Endothelial cell of hepatic sinusoid (primary cell): ENCODE measurements around the gene PNPLA8.
"Not testable (repeated sequence)": the region's sequence is repeated elsewhere in the genome, so short reads cannot be mapped to it uniquely, and the experiment has no call there.

Experiments used
- in situ Hi-C: cut with HindIII; loops from 2 replicates; pipeline ENCODE4 v1.10.0; 2017; ENCODE audit warnings: low sequenced_read_pairs

The PNPLA8 gene, protein sequence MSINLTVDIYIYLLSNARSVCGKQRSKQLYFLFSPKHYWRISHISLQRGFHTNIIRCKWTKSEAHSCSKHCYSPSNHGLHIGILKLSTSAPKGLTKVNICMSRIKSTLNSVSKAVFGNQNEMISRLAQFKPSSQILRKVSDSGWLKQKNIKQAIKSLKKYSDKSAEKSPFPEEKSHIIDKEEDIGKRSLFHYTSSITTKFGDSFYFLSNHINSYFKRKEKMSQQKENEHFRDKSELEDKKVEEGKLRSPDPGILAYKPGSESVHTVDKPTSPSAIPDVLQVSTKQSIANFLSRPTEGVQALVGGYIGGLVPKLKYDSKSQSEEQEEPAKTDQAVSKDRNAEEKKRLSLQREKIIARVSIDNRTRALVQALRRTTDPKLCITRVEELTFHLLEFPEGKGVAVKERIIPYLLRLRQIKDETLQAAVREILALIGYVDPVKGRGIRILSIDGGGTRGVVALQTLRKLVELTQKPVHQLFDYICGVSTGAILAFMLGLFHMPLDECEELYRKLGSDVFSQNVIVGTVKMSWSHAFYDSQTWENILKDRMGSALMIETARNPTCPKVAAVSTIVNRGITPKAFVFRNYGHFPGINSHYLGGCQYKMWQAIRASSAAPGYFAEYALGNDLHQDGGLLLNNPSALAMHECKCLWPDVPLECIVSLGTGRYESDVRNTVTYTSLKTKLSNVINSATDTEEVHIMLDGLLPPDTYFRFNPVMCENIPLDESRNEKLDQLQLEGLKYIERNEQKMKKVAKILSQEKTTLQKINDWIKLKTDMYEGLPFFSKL

DNA sequence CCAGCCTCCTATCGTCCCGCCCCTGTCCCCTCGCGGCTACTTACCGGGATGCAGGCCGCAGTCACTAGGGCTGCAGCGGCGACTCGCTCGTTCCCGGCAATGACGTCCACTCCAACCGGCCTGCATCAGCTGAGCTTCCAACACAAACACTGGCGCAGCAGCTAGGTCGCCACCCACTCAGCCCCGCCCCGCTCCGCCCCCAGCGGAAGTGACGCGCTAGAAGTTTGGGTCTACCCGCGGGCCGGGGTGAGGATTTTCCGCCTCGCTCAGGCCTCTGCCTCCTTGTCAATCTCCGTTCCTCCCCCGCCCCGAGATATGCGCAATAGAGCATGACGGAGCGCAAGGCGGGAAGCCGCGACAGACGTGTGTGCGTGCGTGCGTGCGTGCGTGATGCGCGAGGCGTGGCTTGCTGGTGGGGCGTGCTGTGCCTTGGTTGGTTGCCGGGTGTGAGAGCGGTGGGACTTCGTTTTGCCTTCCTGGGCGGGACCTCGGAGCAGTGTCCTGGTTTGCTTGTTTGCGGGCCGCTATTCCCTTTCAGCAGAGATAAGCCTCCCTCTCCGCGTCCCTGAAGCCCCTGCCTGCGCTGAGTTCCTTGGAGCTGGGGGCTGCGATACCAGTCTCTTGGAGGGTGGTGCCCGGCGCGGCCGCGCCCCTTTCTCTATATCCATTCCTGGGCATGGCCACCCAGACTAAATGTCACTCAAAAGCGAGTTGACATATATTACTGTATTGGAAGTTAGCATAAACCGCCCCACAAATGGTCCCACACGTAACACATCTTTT, at the start of gene PNPLA8:
PNPLA8 (minus strand) TSS at position 151 of the 783 bp plus-strand sequence. CDS start 10,644 bp downstream, outside the sequence.
- in situ Hi-C loops: no loop called here

DNA sequence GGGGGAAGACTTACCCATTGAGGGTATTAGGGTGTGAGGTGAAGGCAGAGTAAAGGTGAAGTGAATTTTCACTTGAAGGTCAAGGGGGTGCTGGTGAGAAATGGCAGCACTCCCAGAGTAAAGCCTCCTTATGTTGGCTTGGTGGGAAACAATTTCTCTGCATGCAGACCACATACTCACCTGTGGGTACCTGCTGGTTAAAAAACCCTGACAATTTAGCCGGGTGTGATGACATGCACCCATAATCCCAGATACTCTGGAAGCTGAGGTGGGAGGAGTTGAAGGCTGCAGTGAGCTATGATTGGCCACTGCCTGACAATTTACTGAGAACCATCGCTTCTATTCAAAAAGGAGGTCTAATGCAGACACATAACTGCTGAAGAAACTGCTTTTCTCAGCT, 49.2 kb upstream of the PNPLA8 start:
- in situ Hi-C loops: no loop called here

DNA sequence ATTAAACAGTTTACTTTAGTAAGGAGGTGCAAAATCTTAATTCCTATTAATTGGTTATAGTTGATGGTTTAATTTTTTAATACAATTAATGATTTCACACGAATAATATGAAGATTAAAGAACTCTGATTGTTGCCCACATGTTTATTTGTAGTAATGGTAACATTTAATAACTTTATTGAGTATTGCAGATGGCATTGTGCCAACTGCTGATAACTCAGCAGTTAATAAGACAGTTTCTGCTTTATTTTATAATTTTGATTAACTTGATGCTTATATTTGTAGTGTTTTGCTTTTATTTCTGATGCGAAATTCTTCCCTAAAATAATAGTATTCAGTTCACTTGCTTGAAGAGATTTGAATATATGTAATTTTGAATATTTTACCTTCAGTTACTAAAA, 46.5 kb upstream of the PNPLA8 start:
- in situ Hi-C loops: no loop called here

DNA sequence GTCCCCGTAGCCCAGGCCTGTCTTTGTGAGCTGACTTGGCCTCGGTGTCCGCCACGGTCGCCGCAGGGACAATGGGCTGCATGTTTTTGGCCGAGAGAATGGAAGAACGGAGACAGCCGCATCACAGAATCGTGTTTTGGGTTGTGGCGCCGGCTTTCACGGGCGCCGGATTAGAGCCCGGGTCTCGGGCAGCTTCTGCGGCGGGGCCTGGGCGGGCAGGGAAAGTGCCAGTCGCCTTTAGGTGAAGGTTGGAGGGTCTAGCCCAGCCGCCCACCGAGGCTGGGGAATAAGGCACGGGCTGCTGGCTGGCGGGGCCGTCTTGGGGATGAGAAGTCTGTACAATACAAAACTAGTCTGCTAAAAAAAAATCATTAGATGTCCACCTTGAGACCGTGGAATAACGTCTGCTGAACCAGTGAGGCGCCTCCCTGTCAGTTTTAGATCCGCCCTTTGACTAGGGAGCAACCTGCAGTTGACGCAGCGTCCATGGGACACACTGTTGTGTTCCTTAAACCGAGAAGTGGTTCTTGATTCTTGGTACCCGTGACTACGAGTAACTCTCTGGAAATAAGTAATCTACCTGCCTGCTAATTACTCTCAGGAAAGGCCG, 44.3 kb upstream of the PNPLA8 start:
- in situ Hi-C loops: no loop called here

DNA sequence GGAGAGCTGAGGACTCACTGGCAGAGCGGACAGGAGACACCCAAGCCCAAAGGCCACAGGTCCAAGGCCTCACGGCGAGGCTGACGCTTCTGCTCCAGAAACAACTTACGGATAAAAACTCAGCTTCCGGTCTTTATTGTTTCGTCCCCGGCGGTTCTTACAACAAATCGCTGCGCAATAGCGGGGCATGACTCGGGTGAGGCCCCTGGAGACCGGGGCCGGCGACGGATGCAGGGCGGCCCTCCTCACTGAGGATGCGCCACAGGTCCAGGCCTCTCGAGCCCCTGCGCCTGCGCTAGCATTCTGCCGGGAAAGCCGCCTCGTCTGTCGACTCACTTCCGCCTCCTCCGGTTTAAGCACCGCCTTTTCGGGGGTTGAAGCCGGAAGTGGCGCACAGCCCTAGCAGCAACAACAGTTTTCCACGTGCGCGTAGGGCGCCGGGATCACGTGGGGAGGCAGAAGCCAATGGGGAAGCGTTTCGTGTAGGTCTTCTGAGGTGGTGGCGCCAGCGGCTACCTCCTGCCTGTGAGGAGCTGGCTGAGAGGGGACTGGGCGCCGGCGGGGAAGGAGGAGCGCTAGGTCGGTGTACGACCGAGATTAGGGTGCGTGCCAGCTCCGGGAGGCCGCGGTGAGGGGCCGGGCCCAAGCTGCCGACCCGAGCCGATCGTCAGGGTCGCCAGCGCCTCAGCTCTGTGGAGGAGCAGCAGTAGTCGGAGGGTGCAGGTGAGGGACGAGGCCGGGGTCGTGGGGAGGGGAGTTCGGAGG, 43.6 kb upstream of the PNPLA8 start, which contains the start of the genes DNAJB9 and THAP5:
DNAJB9 (plus strand) TSS at position 494 of the 765 bp plus-strand sequence. CDS start 1,853 bp downstream, outside the sequence.
THAP5 (minus strand) TSS at position 326 of the 765 bp plus-strand sequence; CDS start at position 189, 137 bp downstream.
- in situ Hi-C loops: no loop called here

DNA sequence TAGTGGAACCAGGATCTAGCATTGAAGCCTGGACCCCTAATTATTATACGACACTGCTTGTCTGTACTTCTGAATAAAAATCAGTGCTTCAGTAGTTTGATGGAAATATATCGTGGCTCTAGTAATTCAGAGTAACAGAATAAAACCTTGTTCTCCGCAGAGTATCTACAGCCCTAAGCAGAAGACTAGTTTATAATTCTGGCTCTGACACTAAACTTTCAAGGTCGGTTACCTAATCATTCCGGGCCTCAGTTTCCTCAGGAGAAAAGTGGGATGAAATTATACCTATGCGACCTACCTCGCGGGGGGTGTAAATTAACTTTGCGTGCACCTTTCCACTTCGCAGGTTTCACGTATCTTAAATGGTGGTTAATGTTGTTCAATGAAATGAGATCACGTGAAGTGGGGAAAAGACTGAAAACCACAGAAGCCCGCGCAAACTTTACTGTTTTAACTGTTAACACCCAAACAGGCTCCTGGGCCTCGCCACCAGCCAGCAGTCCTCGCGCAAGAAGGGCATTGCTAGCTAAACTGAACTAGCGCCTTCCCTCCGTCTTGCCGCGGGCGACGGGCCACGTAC, 43.0 kb upstream of the PNPLA8 start:
- in situ Hi-C loops: no loop called here

DNA sequence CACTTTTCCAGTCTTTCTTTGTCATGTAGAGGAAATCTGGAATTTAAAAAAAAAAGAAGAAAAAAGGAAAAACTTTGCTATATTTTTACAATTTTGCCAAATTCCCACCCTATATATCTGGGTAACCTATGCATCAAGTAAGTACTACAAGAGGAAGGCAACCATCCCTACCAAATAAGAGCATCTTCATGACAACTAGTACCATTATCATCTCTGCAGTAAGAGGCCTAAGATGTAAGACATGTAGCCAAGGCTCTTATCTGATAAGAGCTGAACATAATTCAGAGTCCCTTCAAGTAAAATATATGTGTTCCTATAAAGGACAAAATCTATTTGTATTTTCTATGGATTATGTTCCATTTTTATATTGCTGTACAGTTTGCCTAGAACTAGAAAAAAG, 40.1 kb upstream of the PNPLA8 start:
- in situ Hi-C loops: no loop called here

DNA sequence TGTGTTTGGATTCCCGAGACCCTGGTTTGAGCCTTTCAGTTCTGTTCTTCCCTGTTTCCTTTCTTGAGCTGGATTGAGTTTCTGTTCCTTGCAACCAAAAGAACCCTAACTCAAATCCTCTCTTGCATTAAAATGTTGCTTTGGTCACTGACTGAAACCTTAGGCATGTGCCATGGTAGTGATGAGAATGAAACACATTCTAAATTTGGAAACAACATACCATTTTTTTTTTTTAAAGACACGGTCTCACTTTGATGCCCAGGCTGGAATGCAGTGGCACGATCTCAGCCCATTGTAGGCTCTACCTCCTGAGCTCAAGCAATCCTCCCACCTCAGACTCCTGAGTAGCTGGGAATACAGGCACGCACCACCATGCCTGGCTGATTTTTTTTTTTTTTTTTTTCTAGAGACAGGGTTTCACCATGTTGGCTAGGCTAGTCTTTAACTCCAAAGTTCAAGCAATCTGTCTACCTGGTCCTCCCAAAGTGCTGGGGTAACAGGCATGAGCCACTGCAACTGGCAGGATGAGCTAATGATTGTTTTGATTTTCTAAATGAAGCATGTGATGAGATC, 35.2 kb upstream of the PNPLA8 start:
- in situ Hi-C loops: no loop called here

DNA sequence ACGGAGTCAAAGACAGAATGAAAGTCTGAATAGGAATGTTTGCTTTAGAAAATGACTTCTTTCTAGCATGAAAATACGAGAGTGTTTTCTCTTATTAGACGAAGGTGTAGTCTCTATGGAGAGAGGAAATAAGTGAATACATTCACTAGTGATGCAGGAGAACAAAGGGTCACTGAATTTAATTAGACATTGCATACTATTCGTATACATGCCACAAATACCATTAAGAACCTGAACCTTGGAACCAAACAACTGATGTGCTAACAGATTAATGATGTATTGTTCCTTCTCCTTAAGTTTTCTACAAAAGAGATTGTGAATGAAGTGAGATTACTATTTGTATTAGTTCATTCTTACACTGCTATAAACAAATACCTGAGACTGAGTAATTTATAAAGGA, 33.3 kb upstream of the PNPLA8 start:
- in situ Hi-C loops: no loop called here

DNA sequence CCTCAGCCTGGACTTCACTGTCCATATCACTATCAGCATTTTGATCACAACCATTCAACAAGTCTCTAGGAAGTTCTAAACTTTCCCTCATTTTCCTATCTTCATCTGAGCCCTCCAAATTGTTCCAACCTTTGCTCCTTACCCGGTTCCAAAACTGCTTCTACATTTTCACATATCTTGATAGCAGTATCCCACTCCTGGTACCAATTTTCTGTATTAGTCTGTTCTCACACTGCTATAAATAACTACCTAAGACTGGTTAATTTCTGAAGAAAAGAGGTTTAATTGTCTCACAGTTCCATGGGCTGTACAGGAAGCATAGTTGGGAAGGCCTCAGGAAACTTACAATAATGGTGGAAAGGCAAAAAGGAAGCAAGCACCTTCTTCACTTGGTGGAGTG, 31.7 kb upstream of the PNPLA8 start:
- in situ Hi-C loops: no loop called here

DNA sequence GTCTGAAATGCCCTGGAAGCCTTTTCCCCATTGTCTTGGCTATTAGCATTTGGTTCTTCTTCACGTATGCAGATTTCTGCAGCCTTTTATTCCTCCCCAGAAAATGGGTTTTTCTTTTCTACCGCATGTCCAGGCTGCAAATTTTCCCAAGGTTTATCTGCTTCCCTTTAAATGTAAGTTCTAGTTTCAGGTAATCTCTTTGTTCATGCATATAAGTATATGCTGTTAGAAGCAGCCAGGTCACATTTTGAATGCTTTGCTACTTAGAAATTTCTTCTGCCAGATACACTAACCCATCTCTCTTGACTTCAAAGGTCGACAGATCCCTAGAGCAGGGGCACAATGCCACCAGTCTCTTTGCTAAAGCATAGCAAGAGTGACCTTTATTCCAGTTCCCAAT, 31.3 kb upstream of the PNPLA8 start:
- in situ Hi-C loops: no loop called here

DNA sequence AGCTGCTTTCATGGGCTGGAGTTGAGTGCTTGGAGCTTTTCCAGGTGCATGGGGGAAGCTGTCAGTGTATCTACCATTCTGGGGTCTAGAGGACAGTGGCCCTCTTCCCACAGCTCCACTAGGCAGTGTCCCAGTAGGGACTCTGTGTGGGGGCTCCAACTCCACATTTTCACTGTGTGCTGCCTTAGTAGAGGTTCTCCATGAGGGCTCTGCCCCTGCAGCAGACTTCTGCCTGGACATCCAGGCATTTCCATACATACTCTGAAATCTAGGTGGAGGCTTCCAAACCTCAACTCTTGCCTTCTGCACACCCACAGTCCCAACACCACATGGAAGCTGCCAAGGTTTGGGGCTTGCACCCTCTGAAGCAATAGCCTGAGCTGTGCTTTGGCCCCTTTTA, 30.7 kb upstream of the PNPLA8 start:
- in situ Hi-C loops: not testable (repeated sequence)

DNA sequence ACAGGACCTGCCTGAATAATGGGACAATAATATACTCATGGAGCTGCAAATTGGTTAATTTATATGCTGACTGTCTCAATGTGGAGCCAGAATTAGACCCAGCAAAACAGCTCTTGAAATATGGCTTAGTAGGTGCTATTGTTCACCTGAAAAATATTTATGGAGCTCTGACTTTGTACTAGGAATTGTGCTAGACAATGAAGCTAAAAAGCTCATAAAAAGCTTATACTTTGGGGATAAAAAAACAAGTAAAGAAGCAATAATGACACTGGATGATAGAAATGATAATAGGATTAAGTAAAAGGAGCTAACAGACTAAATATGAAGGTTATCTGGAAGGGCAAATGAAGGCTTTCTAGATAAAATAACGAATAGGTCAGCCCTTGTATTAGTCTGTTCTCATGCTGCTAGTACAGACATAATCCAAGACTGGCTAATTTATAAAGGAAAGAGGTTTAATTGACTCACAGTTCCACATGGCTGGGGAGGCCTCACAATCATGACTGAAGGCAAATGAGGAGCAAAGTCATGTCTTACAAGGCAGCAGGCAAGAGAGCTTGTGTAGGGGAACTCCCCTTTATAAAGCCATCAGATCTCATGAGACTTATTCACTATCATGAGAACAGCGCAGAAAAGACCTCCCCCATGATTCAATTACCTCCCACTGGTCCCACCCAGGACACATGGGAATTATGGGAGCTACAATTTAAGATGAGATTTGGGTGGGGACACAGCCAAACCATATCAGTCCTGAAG, 22.4 kb upstream of the PNPLA8 start:
- in situ Hi-C loops: loop anchor here (5.0 kb wide), 1 partner anchor 96 kb away; no protein-coding TSS in a partner anchor

DNA sequence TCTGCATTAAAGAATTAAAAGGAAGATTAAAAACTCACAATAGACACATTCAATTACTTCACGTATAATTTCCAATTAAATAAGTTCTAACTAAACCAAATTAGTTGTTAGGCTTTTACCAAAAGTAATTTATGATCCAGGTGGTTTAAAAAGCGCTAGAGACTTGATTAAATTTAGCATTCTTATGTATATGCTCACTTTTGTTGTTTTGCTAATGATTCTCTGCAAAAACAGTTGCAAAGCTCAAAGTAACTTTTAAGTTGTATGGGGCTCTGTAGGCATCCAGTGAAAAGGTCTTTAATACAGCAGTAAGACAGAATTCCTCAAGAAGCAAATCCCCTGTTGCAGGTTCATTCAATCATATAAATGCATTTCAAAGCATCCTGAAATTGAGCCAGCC, 15.5 kb upstream of the PNPLA8 start:
- in situ Hi-C loops: no loop called here

DNA sequence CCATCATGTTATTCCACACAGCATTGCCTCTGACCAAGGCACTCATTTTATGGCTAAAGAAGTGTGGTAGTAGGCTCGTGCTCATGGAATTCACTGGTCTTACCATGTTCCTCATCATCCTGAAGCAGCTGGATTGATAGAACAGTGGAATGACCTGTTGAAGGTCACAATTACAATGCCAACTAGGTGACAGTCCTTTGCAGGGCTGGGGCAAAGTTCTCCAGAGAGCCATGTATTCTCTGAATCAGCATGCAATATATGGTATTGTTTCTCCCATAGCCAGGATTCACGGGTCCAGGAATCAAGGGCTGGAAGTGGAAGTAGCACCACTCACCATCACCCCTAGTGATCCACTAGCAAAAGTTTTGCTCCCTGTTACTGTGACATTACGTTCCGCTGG, 12.8 kb upstream of the PNPLA8 start:
- in situ Hi-C loops: not testable (repeated sequence)

DNA sequence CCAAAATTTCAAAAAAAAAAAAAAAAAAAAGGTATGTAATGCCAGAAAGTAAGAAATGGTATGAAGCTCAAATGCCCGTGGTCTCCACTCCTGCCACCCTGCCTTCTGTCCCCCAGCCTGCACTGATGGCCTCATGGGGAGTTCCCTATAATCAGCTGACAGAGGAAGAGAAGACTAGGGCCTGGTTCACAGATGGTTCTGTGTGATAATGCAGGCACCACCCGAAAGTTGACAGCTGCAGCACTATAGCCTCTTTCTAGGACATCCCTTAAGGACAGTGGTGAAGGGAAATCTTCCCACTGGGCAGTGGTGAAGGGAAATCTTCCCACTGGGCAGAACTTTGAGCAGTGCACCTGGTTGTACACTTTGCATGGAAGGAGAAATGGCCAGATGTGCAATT, 12.3 kb upstream of the PNPLA8 start:
- in situ Hi-C loops: not testable (repeated sequence)

DNA sequence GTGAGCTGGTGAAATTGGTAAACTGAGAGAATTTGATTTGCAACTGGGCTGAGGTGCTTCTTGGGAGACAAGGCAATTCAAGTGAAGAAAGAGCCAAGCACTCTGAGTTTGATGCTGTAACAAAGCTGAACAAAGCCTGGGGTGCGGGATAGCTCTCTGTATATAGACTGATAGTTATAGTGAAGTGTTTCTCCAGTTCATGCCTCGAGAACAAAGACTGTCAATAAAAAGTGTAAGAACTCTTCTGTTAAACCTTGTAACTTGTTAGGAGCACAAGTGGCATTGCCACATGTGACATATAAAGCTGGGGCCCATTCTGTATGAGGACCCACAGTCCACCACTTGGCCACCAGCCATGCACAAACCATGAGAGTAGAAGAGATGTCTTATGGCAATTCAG, 11.3 kb upstream of the PNPLA8 start:
- in situ Hi-C loops: no loop called here

DNA sequence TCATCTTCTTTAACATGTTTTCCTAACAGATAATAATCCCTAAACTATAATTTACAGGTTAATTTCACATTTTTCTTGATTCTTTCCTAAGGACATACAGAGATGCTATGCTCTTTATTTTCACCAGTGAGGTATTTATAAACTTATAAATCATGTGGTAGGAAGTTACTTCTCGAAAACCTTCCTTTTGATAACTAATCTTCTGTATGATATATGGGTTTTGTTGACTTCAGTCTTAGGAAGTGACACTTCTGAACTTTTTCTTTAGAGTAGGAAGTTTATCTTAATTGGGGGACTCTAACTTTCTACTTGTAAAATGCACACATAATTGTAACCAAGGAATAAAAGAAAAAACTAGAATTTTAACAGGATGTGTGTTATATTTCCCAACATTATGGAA, 9.8 kb upstream of the PNPLA8 start:
- in situ Hi-C loops: no loop called here
